Neutrophil (primary cell): Measurements from ENCODE around the gene ERC2.

Experiments
- H3K27ac ChIP-seq: fragments of 200-600 bp; sonication (generic); 2 replicates; pipeline ENCODE4 v1.5.1; 2016; ENCODE audit warnings: mild to moderate bottlenecking, moderate library complexity
- H3K27me3 ChIP-seq: fragments of 200-600 bp; sonication (generic); 2 replicates; pipeline ENCODE4 v1.6.0; 2016; ENCODE audit warnings: mild to moderate bottlenecking
- H3K36me3 ChIP-seq: fragments of 200-600 bp; sonication (generic); 2 replicates; pipeline ENCODE4 v1.5.1; 2017
- H3K4me1 ChIP-seq, 2 experiments: fragments of 200-600 bp in 1 of 2; sonication (generic) in 1 of 2; 1 replicate in 1 of 2; 2 replicates in 1 of 2; pipeline versions ENCODE4 v1.5.1 to v1.6.1; 2013 to 2016; ENCODE audit warnings: low read depth in 1 of 2, low read length in 1 of 2, mild to moderate bottlenecking in 1 of 2, moderate library complexity in 1 of 2; ENCODE audit not compliant: control insufficient read depth in 1 of 2, insufficient read depth in 1 of 2
- H3K4me3 ChIP-seq, 2 experiments: fragments of 200-600 bp in 1 of 2; sonication (generic) in 1 of 2; 1 replicate in 1 of 2; 2 replicates in 1 of 2; pipeline ENCODE4 v1.5.1; 2013 to 2016; ENCODE audit warnings: low read depth in 1 of 2, low read length in 1 of 2, mild to moderate bottlenecking in 1 of 2, moderate library complexity in 1 of 2
- H3K9me3 ChIP-seq: fragments of 200-600 bp; sonication (generic); 2 replicates; pipeline ENCODE4 v1.5.1; 2016
- TF ChIP-seq, protein P1 (sequence below): fragments of 200-600 bp; sonication (generic); IDR thresholded peaks from 2 replicates; pipeline ENCODE4 v1.5.1; 2016; ENCODE audit warnings: antibody characterized with exemption

Gene ERC2

DNA sequence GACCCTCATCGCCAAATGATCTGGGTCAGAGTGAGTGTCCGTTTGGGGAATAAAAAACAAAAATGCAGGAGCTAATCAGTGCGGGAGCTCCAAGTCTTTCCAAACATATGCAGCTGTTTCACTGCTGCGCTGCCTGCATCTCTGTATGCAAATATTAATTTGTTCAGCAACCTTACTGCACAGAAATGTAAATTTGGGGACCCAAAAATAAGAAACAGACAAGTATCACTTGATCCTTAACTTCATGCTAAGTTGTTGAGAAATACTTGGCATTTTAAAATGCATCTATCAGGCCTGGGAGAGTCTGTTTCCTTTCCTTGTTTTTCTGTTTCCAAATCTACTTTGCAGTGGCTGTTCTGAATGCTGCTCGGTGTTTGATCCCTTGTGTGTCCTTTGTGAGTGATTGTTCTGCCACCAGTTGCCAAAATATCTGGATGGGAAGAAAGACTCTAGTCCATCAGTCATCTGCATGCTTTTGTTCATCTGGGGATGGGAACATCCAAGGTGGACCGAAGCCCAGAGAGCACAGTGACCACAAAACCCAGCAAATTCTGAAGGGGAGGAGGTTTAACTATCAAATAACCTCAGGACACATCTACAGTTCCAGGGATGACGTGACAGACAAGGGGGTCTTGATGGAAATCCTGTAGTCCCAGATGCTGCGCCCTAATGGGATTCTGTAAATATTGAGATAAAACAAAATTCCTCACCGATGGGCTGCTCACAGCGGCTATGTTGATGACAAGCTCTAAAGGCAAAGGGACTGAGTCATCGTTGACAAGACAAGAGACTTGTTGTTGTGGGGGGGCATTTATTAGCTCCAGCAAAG lies 781.6 kb downstream of the ERC2 start:
- Histone ChIP-seq H3K4me1 (peaks cover 0 to 20% of the 10 kb centered on the region in 2 experiments), H3K36me3 (no peaks in the 10 kb centered on the region), H3K4me3 (no peak overlapping the region), H3K9me3 (no peaks in the 10 kb centered on the region), H3K27me3 (no peaks in the 10 kb centered on the region), H3K27ac (no peak overlapping the region)
- TF ChIP-seq, protein P1, sequence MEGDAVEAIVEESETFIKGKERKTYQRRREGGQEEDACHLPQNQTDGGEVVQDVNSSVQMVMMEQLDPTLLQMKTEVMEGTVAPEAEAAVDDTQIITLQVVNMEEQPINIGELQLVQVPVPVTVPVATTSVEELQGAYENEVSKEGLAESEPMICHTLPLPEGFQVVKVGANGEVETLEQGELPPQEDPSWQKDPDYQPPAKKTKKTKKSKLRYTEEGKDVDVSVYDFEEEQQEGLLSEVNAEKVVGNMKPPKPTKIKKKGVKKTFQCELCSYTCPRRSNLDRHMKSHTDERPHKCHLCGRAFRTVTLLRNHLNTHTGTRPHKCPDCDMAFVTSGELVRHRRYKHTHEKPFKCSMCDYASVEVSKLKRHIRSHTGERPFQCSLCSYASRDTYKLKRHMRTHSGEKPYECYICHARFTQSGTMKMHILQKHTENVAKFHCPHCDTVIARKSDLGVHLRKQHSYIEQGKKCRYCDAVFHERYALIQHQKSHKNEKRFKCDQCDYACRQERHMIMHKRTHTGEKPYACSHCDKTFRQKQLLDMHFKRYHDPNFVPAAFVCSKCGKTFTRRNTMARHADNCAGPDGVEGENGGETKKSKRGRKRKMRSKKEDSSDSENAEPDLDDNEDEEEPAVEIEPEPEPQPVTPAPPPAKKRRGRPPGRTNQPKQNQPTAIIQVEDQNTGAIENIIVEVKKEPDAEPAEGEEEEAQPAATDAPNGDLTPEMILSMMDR, result no peak

DNA sequence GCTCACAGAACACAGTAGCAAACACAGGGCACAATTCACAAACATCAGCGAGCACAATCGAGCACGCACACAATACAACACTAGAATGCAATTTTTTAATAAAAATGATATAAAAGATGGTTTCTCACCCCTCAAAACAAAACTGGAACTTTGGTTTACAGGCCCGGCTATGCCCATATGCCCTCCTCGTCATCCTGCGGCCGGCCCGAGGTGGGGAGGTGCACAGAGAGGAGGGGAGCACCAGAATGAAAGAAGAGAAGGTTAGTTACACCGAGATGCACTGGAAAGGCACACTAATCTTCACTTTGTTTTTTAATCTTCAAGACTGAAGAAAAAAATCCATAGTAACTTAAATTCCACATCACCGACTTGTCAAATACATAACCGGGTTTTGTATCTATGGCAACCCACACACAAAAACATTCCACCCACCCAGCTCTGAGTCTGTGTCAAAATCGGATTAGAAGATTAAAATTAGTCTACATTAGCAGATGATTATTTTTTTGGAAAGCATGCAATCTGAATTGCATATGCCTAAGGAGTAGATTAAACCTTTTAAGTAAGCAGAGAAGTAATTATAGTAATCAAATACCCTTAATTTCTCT lies 784.5 kb downstream of the ERC2 start:
- Histone ChIP-seq H3K27me3 (no peaks in the 10 kb centered on the region), H3K9me3 (no peaks in the 10 kb centered on the region), H3K27ac (no peak overlapping the region), H3K36me3 (no peaks in the 10 kb centered on the region), H3K4me1 (peaks cover 0 to 1% of the 10 kb centered on the region in 2 experiments), H3K4me3 (no peak overlapping the region)
- TF ChIP-seq, protein P1, result no peak

DNA sequence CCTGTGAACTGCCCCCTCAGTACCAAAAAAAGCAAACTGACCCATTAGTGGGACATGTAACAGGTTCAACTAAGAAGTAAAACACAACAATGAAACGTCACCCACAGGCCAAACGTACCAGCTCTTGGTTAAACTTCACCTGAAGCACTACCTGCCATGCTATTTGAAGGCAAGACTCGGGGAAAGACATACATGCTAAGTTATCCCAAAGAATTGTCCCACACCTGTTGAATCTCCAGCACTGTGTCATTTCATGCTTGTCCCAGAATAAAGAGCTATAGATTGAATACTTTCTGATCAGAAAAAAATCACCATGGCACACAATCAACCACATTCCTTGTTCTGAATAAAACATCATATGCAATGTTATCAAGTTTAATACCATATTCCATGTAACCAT lies 785.8 kb downstream of the ERC2 start:
- Histone ChIP-seq H3K27ac (no peak overlapping the region), H3K36me3 (no peaks in the 10 kb centered on the region), H3K27me3 (no peaks in the 10 kb centered on the region), H3K4me3 (no peak overlapping the region), H3K9me3 (no peaks in the 10 kb centered on the region), H3K4me1 (no peaks in the 10 kb centered on the region)
- TF ChIP-seq, protein P1, result no peak

DNA sequence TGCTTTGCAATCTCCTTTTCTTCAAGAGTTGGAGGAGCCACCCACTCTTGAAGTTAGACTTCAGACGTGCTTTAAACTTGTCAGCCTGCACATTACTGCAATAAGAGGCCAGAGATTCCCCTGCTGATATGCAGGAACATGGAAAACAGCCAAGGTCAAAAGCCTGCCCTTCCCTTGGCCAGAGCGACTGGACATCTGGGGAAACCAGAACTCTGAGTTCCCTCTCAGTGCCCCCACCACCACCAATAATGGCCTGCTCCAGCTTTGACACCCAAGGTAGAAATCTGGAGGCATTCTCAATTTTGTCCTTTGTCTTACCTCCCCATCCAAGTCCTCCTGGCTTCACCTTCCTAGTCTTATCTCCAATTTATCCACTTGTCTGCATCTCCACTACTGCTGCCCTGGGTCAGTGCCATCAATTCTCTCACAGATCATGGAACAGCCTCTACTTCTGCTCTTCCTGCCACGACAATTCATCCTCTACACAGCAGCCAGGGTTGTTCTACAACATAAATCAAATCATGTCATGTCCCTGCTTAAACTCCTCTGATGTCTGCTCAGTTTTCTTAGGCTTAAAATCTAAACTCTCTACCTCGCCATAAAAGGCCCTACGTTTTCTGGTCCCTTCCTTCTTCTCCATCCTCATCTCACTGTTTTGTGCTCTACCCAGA lies 789.6 kb downstream of the ERC2 start:
- no peaks in the 10 kb centered on the region for H3K36me3 ChIP-seq
- no peaks in the 10 kb centered on the region for H3K4me1 ChIP-seq
- H3K27me3 ChIP-seq, result no peaks in the 10 kb centered on the region
- H3K27ac ChIP-seq, result no peak overlapping the region
- no peaks in the 10 kb centered on the region for H3K9me3 ChIP-seq
- no peak overlapping the region for H3K4me3 ChIP-seq
- TF ChIP-seq, protein P1, result no peak

DNA sequence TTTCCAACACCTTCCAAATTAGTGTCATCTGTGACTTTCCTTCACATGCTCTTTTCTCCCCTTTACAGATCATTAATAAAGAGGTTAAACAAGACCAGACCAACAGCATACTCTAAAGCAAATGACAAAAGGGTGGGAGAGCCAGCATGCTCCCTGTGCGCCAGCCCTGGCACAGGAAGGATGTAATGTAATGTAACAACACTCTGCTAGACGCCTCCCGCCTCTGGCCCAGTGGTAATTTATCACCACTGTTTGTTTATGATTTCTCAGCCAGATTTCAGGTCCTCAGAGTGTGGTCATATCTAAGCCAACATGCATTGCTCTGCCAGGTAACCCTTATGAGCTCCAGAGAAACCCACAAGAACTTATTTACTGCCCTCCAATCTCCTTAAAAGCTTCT lies 791.6 kb downstream of the ERC2 start:
- H3K4me1 ChIP-seq, result no peaks in the 10 kb centered on the region
- no peaks in the 10 kb centered on the region for H3K36me3 ChIP-seq
- H3K9me3 ChIP-seq, result no peaks in the 10 kb centered on the region
- H3K27ac ChIP-seq, result no peak overlapping the region
- TF ChIP-seq, protein P1, result no peak
- H3K4me3 ChIP-seq, result no peak overlapping the region
- no peaks in the 10 kb centered on the region for H3K27me3 ChIP-seq
